Activated naive CD4-positive, alpha-beta T cell treated with anti-CD3 and anti-CD28 coated beads, Interleukin-2, amount 50 U/mL, for 16 hours (primary cell): ENCODE measurements around the gene MAGT1.
"Not testable (repeated sequence)": the region's sequence is repeated elsewhere in the genome, so short reads cannot be mapped to it uniquely, and the experiment has no call there.

Source experiments
- DNase-seq: peaks from one replicate; pipeline ENCODE4 v3.0.0-alpha.2; 2020

MAGT1 gene

GRCh38 chrX:77821989-77822388 is 73.2 kb downstream of the MAGT1 start:
- DNase-seq = not testable (repeated sequence)

GRCh38 chrX:77820091-77820727 is 75.0 kb downstream of the MAGT1 start:
- no peak for DNase-seq

- DNase-seq = no peak
These were observed 81.0 kb downstream of the MAGT1 start for GRCh38 chrX:77814210-77814609.

GRCh38 chrX:77802201-77802600 is 93.0 kb downstream of the MAGT1 start:
- DNase-seq = no peak

GRCh38 chrX:77795124-77795523 is 100.1 kb downstream of the MAGT1 start:
- DNase-seq = no peak

GRCh38 chrX:77793946-77794345 is 101.3 kb downstream of the MAGT1 start:
- no peak for DNase-seq

- DNase-seq = no peak
These were observed 107.2 kb downstream of the MAGT1 start for GRCh38 chrX:77788050-77788449.

GRCh38 chrX:77786365-77786680 is 108.9 kb downstream of the MAGT1 start:
- DNase-seq = no peak

- DNase-seq = peak; percentile 74
These were observed 109.5 kb downstream of the MAGT1 start, which contains the start of gene ATRX for GRCh38 chrX:77785486-77786364. Gene ATRX (minus strand): TSS chrX:77786216. CDS start chrX:77786001, 215 bp downstream.

- DNase-seq = no peak
These were observed 115.5 kb downstream of the MAGT1 start for GRCh38 chrX:77779695-77780094.

GRCh38 chrX:77776659-77777058 is 118.6 kb downstream of the MAGT1 start:
- DNase-seq = no peak
